ENCODE data around the gene NSMF. TPM values are rescaled to one million over a fixed set of nuclear protein-coding genes. Genes with fewer than 3 reads are reported as not detected.

The NSMF gene
- total and polyA plus RNA-seq, 2 experiments from 2014 or later = 20.3 to 103 TPM

DNA sequence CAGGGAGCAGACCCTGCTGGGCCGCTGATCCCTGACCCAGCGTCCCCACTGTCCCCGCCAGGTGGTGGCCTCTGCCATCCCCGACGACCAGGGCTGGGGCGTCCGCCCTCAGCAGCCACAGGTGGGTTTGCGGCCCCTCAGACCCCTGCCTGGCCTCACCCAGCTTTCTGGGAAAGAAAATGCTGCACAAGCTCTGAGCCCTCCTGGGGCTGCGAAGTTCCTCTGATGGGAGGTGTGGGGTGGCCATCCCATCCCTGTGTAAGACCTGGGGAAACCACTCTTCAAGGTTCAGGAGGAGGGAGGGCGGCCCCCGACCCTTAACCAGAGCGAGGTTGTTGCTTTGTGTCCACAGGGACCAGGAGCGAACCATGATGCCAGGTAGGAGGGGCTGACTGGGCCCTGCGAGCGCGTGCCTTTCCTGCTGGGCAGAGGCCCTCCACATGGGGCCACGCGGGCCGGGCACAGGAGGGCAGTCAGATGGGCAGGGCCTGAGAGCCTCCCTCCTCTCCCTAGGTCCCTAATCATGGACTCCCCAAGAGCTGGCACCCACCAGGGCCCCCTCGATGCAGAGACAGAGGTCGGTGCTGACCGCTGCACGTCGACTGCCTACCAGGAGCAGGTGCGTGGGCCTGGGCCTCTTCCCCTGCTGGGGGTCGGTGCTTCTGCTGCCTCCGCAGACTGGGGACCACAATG lies 28.3 kb downstream of the NSMF start (continued):
- TF ChIP-seq, protein P1, sequence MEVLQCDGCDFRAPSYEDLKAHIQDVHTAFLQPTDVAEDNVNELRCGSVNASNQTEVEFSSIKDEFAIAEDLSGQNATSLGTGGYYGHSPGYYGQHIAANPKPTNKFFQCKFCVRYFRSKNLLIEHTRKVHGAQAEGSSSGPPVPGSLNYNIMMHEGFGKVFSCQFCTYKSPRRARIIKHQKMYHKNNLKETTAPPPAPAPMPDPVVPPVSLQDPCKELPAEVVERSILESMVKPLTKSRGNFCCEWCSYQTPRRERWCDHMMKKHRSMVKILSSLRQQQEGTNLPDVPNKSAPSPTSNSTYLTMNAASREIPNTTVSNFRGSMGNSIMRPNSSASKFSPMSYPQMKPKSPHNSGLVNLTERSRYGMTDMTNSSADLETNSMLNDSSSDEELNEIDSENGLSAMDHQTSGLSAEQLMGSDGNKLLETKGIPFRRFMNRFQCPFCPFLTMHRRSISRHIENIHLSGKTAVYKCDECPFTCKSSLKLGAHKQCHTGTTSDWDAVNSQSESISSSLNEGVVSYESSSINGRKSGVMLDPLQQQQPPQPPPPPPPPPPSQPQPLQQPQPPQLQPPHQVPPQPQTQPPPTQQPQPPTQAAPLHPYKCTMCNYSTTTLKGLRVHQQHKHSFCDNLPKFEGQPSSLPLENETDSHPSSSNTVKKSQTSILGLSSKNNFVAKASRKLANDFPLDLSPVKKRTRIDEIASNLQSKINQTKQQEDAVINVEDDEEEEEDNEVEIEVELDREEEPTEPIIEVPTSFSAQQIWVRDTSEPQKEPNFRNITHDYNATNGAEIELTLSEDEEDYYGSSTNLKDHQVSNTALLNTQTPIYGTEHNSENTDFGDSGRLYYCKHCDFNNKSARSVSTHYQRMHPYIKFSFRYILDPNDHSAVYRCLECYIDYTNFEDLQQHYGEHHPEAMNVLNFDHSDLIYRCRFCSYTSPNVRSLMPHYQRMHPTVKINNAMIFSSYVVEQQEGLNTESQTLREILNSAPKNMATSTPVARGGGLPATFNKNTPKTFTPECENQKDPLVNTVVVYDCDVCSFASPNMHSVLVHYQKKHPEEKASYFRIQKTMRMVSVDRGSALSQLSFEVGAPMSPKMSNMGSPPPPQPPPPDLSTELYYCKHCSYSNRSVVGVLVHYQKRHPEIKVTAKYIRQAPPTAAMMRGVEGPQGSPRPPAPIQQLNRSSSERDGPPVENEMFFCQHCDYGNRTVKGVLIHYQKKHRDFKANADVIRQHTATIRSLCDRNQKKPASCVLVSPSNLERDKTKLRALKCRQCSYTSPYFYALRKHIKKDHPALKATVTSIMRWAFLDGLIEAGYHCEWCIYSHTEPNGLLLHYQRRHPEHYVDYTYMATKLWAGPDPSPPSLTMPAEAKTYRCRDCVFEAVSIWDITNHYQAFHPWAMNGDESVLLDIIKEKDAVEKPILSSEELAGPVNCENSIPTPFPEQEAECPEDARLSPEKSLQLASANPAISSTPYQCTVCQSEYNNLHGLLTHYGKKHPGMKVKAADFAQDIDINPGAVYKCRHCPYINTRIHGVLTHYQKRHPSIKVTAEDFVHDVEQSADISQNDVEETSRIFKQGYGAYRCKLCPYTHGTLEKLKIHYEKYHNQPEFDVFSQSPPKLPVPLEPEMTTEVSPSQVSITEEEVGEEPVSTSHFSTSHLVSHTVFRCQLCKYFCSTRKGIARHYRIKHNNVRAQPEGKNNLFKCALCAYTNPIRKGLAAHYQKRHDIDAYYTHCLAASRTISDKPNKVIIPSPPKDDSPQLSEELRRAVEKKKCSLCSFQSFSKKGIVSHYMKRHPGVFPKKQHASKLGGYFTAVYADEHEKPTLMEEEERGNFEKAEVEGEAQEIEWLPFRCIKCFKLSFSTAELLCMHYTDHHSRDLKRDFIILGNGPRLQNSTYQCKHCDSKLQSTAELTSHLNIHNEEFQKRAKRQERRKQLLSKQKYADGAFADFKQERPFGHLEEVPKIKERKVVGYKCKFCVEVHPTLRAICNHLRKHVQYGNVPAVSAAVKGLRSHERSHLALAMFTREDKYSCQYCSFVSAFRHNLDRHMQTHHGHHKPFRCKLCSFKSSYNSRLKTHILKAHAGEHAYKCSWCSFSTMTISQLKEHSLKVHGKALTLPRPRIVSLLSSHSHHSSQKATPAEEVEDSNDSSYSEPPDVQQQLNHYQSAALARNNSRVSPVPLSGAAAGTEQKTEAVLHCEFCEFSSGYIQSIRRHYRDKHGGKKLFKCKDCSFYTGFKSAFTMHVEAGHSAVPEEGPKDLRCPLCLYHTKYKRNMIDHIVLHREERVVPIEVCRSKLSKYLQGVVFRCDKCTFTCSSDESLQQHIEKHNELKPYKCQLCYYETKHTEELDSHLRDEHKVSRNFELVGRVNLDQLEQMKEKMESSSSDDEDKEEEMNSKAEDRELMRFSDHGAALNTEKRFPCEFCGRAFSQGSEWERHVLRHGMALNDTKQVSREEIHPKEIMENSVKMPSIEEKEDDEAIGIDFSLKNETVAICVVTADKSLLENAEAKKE (CRISPR knock-in tag; IDR thresholded peaks at IDR 0.05) = no peak
- TF ChIP-seq EZH2phosphoT487 (IDR thresholded peaks at IDR 0.05; ENCODE audit: unreplicated experiment) (no peak), ZNF331 (CRISPR knock-in tag; IDR thresholded peaks at IDR 0.05; ENCODE audit: low read depth) (no peak)
- TF ChIP-seq, protein P2, sequence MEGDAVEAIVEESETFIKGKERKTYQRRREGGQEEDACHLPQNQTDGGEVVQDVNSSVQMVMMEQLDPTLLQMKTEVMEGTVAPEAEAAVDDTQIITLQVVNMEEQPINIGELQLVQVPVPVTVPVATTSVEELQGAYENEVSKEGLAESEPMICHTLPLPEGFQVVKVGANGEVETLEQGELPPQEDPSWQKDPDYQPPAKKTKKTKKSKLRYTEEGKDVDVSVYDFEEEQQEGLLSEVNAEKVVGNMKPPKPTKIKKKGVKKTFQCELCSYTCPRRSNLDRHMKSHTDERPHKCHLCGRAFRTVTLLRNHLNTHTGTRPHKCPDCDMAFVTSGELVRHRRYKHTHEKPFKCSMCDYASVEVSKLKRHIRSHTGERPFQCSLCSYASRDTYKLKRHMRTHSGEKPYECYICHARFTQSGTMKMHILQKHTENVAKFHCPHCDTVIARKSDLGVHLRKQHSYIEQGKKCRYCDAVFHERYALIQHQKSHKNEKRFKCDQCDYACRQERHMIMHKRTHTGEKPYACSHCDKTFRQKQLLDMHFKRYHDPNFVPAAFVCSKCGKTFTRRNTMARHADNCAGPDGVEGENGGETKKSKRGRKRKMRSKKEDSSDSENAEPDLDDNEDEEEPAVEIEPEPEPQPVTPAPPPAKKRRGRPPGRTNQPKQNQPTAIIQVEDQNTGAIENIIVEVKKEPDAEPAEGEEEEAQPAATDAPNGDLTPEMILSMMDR (conservative IDR thresholded peaks at IDR 0.05; ENCODE audit: low read depth in 2 of 2) = no peak

DNA sequence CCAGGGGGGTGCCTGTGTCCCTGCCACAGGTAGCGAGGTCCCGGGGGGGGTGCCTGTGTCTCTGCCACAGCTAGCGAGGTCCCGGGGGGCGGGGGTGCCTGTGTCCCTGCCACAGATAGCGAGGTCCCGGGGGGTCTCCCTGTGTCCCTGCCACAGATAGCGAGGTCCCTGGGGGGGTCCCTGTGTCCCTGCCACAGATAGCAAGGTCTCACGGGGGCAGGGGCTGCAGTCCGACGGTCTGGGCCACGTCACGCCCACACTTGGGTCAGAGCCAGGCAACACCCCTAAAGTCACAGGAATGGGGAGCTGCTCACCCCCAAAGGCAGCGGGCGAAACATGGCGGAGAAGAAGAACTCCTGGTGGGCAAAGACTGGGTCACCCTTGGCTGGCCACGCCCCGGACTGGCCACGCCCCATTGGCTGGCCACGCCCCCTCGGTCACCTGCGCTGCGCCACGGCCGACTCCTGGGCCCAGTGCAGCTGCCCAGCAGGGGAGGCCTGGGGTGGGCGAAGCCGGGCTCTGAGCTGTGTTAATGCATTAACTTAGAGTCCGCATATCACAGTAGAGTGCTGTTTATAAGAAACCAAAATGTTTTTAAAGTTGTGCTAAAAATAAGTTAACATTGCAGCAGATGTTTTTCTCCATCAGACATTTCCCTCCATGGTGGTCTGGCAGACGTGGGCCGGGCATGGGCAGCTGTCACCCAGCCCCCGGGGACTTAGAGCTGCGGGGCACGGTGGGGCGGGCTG lies 29.0 kb downstream of the NSMF start:
- Histone ChIP-seq H3K4me2 (no peak overlapping the region), H3K27ac (ENCODE audit: low read depth) (no peak overlapping the region), H3K4me3 (no peak overlapping the region), H2AFZ (no peak overlapping the region), H3K27me3 (ENCODE audit: insufficient read depth) (no peaks in the 10 kb centered on the region), H3K79me2 (replicated peaks; ENCODE audit: insufficient read depth) (no peaks in the 10 kb centered on the region), H3K4me1 (ENCODE audit: insufficient read depth) (no peaks in the 10 kb centered on the region), H3K36me3 (ENCODE audit: insufficient read depth) (no peaks in the 10 kb centered on the region), H4K20me1 (replicated peaks; ENCODE audit: insufficient read depth) (no peaks in the 10 kb centered on the region), H3K9me2 (ENCODE audit: insufficient read depth) (no peaks in the 10 kb centered on the region), H3F3A (replicated peaks; ENCODE audit: low read depth) (no peaks in the 10 kb centered on the region)
- Mint-ChIP-seq H3K4me1 (no peaks in the 10 kb centered on the region), H3K9me3 (no peaks in the 10 kb centered on the region), H3K27ac (no peak overlapping the region), H3K27me3 (ENCODE audit: insufficient read depth, low read depth, poor library complexity) (no peaks in the 10 kb centered on the region), H3K4me3 (no peak overlapping the region), H3K36me3 (ENCODE audit: low read depth) (no peaks in the 10 kb centered on the region)
- ATAC-seq (peak; percentile 69), DNase-seq (ENCODE audit: low spot score) (peak; percentile 60)
- TF ChIP-seq, protein P2 (conservative IDR thresholded peaks at IDR 0.05; ENCODE audit: low read depth in 2 of 2) = no peak
- no peak for TF ChIP-seq EZH2phosphoT487 (IDR thresholded peaks at IDR 0.05; ENCODE audit: unreplicated experiment)
- TF ChIP-seq ZNF114 (CRISPR knock-in tag; IDR thresholded peaks at IDR 0.05) = no peak
- no peak for TF ChIP-seq STAT1 (IDR thresholded peaks at IDR 0.05; ENCODE audit: unreplicated experiment)
- TF ChIP-seq, protein P3, sequence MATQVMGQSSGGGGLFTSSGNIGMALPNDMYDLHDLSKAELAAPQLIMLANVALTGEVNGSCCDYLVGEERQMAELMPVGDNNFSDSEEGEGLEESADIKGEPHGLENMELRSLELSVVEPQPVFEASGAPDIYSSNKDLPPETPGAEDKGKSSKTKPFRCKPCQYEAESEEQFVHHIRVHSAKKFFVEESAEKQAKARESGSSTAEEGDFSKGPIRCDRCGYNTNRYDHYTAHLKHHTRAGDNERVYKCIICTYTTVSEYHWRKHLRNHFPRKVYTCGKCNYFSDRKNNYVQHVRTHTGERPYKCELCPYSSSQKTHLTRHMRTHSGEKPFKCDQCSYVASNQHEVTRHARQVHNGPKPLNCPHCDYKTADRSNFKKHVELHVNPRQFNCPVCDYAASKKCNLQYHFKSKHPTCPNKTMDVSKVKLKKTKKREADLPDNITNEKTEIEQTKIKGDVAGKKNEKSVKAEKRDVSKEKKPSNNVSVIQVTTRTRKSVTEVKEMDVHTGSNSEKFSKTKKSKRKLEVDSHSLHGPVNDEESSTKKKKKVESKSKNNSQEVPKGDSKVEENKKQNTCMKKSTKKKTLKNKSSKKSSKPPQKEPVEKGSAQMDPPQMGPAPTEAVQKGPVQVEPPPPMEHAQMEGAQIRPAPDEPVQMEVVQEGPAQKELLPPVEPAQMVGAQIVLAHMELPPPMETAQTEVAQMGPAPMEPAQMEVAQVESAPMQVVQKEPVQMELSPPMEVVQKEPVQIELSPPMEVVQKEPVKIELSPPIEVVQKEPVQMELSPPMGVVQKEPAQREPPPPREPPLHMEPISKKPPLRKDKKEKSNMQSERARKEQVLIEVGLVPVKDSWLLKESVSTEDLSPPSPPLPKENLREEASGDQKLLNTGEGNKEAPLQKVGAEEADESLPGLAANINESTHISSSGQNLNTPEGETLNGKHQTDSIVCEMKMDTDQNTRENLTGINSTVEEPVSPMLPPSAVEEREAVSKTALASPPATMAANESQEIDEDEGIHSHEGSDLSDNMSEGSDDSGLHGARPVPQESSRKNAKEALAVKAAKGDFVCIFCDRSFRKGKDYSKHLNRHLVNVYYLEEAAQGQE (IDR thresholded peaks at IDR 0.05; ENCODE audit: unreplicated experiment) = no peak
- no peak for TF ChIP-seq JUNB (IDR thresholded peaks at IDR 0.05; ENCODE audit: unreplicated experiment)
- TF ChIP-seq NANOG (IDR thresholded peaks at IDR 0.05; ENCODE audit: borderline replicate concordance) = no peak
